PC-3 (cell line): ENCODE data around the gene TRAF5.

Experiments used
- CTCF ChIP-seq: fragments of 300-600 bp; sonication (generic); conservative IDR thresholded peaks from 2 replicates; pipeline ENCODE4 v1.5.1; 2017; ENCODE audit warnings: antibody characterized with exemption, low read depth, mild to moderate bottlenecking, low read length
- EZH2 ChIP-seq: fragments of 300-600 bp; sonication (generic); IDR thresholded peaks from one replicate; pipeline ENCODE4 v1.6.1; 2017; ENCODE audit warnings: antibody characterized with exemption, mild to moderate bottlenecking, low read length; ENCODE audit not compliant: unreplicated experiment
- EZH2phosphoT487 ChIP-seq: fragments of 300-600 bp; sonication (generic); IDR thresholded peaks from 2 replicates; pipeline ENCODE4 v1.6.1; 2018; ENCODE audit warnings: mild to moderate bottlenecking, antibody characterized with exemption, low read length, borderline replicate concordance

GRCh38 chr1:211287218-211287617, 39.4 kb upstream of the TRAF5 start:
- TF ChIP-seq CTCF, result no peak
- TF ChIP-seq EZH2, result no peak
- no peak for TF ChIP-seq EZH2phosphoT487
